ENCODE data around the gene DISP2. TPM values are rescaled to one million over a fixed set of nuclear protein-coding genes. Genes with fewer than 3 reads are reported as not detected.

Gene DISP2
- total and polyA plus RNA-seq, 2 of the 8 experiments (the other 6 are each of a cell fraction or from before 2014, with no cell fraction given), result 0.45 to 1.2 TPM

DNA sequence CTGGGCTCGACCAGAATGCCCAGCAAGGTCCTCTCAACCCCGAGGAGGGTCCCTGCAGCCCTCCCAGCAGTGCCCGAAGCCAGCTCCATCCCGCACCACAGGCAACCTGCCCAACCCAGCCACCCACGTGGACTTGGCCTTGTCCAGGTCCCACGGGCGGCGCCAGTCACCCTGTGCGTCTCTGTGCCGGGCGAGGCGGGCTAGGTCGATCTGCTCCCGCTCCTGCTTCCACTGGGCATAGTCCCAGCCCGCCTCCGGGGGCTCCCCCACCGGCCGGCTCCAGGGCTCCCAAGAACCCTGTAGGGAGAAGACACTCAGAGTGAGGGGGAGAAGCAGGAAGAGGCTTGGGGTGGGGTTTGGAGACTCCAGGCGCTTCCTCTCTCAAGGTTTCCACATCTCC lies 20.4 kb upstream of the DISP2 start (continued):
- TF ChIP-seq CTCF (IDR thresholded peaks at IDR 0.05; ENCODE audit: control extremely low read depth in 1 of 3, insufficient read depth in 1 of 3, low read depth in 1 of 3, low read length in 3 of 3), result no peak
- no peak for TF ChIP-seq GTF2F1 (IDR thresholded peaks at IDR 0.05; ENCODE audit: borderline replicate concordance, low read depth, low read length)
- TF ChIP-seq, protein P1, sequence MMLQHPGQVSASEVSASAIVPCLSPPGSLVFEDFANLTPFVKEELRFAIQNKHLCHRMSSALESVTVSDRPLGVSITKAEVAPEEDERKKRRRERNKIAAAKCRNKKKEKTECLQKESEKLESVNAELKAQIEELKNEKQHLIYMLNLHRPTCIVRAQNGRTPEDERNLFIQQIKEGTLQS (IDR thresholded peaks at IDR 0.05; ENCODE audit: insufficient read depth, low read depth, low read length), result no peak

Data from H1 (cell line).